Testis (tissue), 2 donors: ENCODE results near the gene SLC9A4.

Experiments used
- CTCF ChIP-seq, 3 experiments: fragments of 450-650 bp in 2 of 3; fragments of 200-600 bp in 1 of 3; sonication (generic) in 1 of 3; IDR thresholded peaks; one replicate each; pipeline ENCODE4 v1.5.1; 2016 to 2019; ENCODE audit warnings: antibody characterized with exemption in 3 of 3, mild to moderate bottlenecking in 2 of 3, moderate library complexity in 1 of 3
- POLR2A ChIP-seq: fragments of 450-650 bp; IDR thresholded peaks from one replicate; pipeline ENCODE4 v1.6.1; 2017; ENCODE audit warnings: antibody characterized with exemption, mild to moderate bottlenecking, moderate library complexity

GRCh38 chr2:102470168-102470567 is 2.9 kb upstream of the SLC9A4 start:
- no peak for TF ChIP-seq CTCF (IDR thresholded peaks at IDR 0.05)
- no peak for TF ChIP-seq POLR2A
